Neural cell (in vitro differentiated cells): Measurements from ENCODE around the gene CCL28. TPM values are rescaled to one million over a fixed set of nuclear protein-coding genes. Genes with fewer than 3 reads are reported as not detected.

ENCODE experiments used
- H2AFZ ChIP-seq: fragments of 200-600, 300-800 bp; sonication (generic), shearing (Covaris generic); 2 replicates; pipeline ENCODE4 v1.6.0; 2014; ENCODE audit warnings: low read depth, mild to moderate bottlenecking, antibody characterized with exemption, low read length, moderate library complexity
- H3F3A ChIP-seq: fragments of 200-600 bp; shearing (Covaris generic); 2 replicates; pipeline ENCODE4 v1.6.1; 2016; ENCODE audit warnings: mild to moderate bottlenecking, moderate library complexity, mixed read lengths, antibody characterized with exemption, low read length; ENCODE audit not compliant: insufficient read depth, poor library complexity, severe bottlenecking
- H3K27ac ChIP-seq: fragments of 200-600, 300-800 bp; sonication (generic), shearing (Covaris generic); 2 replicates; pipeline ENCODE4 v1.5.1; 2014; ENCODE audit warnings: mild to moderate bottlenecking, low read length, moderate library complexity
- H3K27me3 ChIP-seq: fragments of 300-800, 200-600 bp; sonication (generic), shearing (Covaris generic); 2 replicates; pipeline ENCODE4 v1.6.0; 2014; ENCODE audit warnings: mild to moderate bottlenecking, low read depth, low read length, moderate library complexity; ENCODE audit not compliant: insufficient read depth
- H3K36me3 ChIP-seq: fragments of 300-800, 200-600 bp; sonication (generic), shearing (Covaris generic); 2 replicates; pipeline ENCODE4 v1.5.1; 2014; ENCODE audit warnings: mild to moderate bottlenecking, antibody characterized with exemption, low read length, moderate library complexity; ENCODE audit not compliant: insufficient read depth
- H3K4me2 ChIP-seq: fragments of 300-800, 200-600 bp; sonication (generic), shearing (Covaris generic); 2 replicates; pipeline ENCODE4 v1.6.0; 2014; ENCODE audit warnings: mild to moderate bottlenecking, low read length
- H3K4me3 ChIP-seq: fragments of 300-800, 200-600 bp; sonication (generic), shearing (Covaris generic); 2 replicates; pipeline ENCODE4 v1.5.1; 2014; ENCODE audit warnings: mild to moderate bottlenecking, low read length, moderate library complexity
- H3K79me2 ChIP-seq: fragments of 200-600 bp; shearing (Covaris generic); replicated peaks from 2 replicates; pipeline ENCODE4 v1.6.0; 2014; ENCODE audit warnings: mild to moderate bottlenecking, low read length, moderate library complexity; ENCODE audit not compliant: insufficient read depth
- H3K9ac ChIP-seq: fragments of 300-800, 200-600 bp; sonication (generic), shearing (Covaris generic); 2 replicates; pipeline ENCODE4 v1.6.1; 2016; ENCODE audit warnings: mild to moderate bottlenecking, low read length, mixed read lengths
- H3K9me2 ChIP-seq: fragments of 200-600 bp; shearing (Covaris generic); 2 replicates; pipeline ENCODE4 v1.6.1; 2016; ENCODE audit warnings: mild to moderate bottlenecking, low read length, mixed read lengths; ENCODE audit not compliant: insufficient read depth
- H3K9me3 ChIP-seq: fragments of 200-600, 300-800 bp; sonication (generic), shearing (Covaris generic); 2 replicates; pipeline ENCODE4 v1.6.1; 2016; ENCODE audit warnings: mild to moderate bottlenecking, mixed run types, low read length, moderate library complexity, mixed read lengths
- H4K20me1 ChIP-seq: fragments of 200-600 bp; shearing (Covaris generic); 2 replicates; pipeline ENCODE4 v1.6.1; 2016; ENCODE audit warnings: mild to moderate bottlenecking, mixed run types; ENCODE audit not compliant: insufficient read depth
- CTCF ChIP-seq: fragments of 450-650 bp; IDR thresholded peaks from 2 replicates; pipeline ENCODE4 v1.5.1; 2014; ENCODE audit warnings: antibody characterized with exemption, mild to moderate bottlenecking, moderate library complexity; ENCODE audit not compliant: poor library complexity, severe bottlenecking
- EP300 ChIP-seq: fragments of 450-650 bp; conservative IDR thresholded peaks from 2 replicates; pipeline ENCODE4 v1.6.1; 2014; ENCODE audit warnings: antibody characterized with exemption, mild to moderate bottlenecking, moderate library complexity; ENCODE audit not compliant: poor library complexity, severe bottlenecking
- EZH2 ChIP-seq: fragments of 200-600, 300-800 bp; shearing (Covaris generic), sonication (generic); IDR thresholded peaks from 2 replicates; pipeline ENCODE4 v1.6.1; 2014; ENCODE audit warnings: antibody characterized with exemption, low read length, borderline replicate concordance, mild to moderate bottlenecking; ENCODE audit not compliant: insufficient read depth, poor library complexity, severe bottlenecking
- MXI1 ChIP-seq: fragments of 450-650 bp; conservative IDR thresholded peaks from 2 replicates; pipeline ENCODE4 v1.6.1; 2014; ENCODE audit warnings: antibody characterized with exemption, mild to moderate bottlenecking; ENCODE audit not compliant: poor library complexity, severe bottlenecking
- POLR2AphosphoS5 ChIP-seq: IDR thresholded peaks from 2 replicates; pipeline ENCODE4 v1.6.1; 2012
- RAD21 ChIP-seq: fragments of 450-650 bp; conservative IDR thresholded peaks from 2 replicates; pipeline ENCODE4 v1.6.1; 2014; ENCODE audit warnings: antibody characterized with exemption, mild to moderate bottlenecking, moderate library complexity
- SMC3 ChIP-seq: fragments of 450-650 bp; conservative IDR thresholded peaks from 2 replicates; pipeline ENCODE4 v1.6.1; 2014; ENCODE audit warnings: antibody characterized with exemption, mild to moderate bottlenecking, moderate library complexity; ENCODE audit not compliant: poor library complexity
- TAF1 ChIP-seq: IDR thresholded peaks from 2 replicates; pipeline ENCODE4 v1.6.1; 2012; ENCODE audit warnings: low read depth
- polyA plus RNA-seq: library from polyadenylated mRNA; depleted of rRNA; stranded (reverse); fragments of >200 nt; gene quantifications from 2 replicates; pipeline ENCODE4 v1.2.3, GENCODE V29; 2014
- TF ChIP-seq, protein P1 (sequence below): IDR thresholded peaks from 2 replicates; pipeline ENCODE4 v1.6.1; 2012; ENCODE audit warnings: borderline replicate concordance

Gene CCL28
- polyA plus RNA-seq, 1 donor from 2014 or later, result not detected

DNA sequence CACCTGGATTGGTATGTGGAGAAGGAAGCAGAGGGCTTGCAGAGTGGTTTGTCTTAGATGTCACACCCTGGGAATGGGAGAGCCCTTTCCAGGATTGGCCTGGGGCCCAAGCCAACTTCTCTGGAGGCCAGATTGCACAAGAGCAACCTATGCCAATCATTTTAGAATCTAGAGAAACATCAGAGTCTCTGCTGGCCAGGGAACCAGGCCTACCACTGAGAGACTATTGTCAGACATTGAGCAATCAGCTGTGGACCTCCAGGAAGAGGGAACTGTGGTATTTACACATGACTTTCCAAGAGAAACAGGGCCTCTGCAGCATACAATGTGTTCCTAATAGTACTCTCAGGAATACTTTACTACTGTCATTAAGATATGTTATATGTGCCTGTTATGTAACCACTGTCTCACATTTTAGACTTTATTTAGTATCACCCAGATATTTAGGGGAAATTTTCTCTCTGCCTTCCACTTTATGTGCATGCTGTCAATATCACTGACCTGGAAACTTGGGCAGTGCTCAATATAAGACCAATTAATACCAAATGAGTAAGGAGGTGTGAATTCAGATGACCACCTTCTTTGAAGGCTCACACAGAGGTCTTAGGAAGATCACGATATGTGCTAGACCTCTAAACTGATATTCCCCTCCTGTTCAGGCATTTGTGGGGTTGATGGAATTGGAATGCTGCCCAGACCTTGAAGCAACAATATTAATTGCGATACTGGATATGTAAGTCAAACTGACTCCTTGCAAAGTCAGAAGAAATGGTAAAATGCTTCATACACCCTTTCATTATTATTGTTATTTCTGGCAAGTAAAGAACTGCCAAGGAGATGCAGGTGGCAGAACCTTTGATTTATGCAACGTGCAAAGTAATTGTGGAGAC, 20.5 kb upstream of the CCL28 start:
- Histone ChIP-seq H3K4me2 (no peak overlapping the region), H3K36me3 (no peaks in the 10 kb centered on the region), H3K27me3 (no peaks in the 10 kb centered on the region), H3F3A (no peaks in the 10 kb centered on the region), H3K27ac (no peak overlapping the region), H3K4me3 (no peak overlapping the region), H3K9ac (no peak overlapping the region), H3K9me3 (no peaks in the 10 kb centered on the region), H2AFZ (no peak overlapping the region), H3K9me2 (no peaks in the 10 kb centered on the region), H3K79me2 (no peaks in the 10 kb centered on the region), H4K20me1 (no peaks in the 10 kb centered on the region)
- TF ChIP-seq MXI1, result no peak
- TF ChIP-seq EZH2, result no peak
- no peak for TF ChIP-seq CTCF
- TF ChIP-seq TAF1, result no peak
- TF ChIP-seq, protein P1, sequence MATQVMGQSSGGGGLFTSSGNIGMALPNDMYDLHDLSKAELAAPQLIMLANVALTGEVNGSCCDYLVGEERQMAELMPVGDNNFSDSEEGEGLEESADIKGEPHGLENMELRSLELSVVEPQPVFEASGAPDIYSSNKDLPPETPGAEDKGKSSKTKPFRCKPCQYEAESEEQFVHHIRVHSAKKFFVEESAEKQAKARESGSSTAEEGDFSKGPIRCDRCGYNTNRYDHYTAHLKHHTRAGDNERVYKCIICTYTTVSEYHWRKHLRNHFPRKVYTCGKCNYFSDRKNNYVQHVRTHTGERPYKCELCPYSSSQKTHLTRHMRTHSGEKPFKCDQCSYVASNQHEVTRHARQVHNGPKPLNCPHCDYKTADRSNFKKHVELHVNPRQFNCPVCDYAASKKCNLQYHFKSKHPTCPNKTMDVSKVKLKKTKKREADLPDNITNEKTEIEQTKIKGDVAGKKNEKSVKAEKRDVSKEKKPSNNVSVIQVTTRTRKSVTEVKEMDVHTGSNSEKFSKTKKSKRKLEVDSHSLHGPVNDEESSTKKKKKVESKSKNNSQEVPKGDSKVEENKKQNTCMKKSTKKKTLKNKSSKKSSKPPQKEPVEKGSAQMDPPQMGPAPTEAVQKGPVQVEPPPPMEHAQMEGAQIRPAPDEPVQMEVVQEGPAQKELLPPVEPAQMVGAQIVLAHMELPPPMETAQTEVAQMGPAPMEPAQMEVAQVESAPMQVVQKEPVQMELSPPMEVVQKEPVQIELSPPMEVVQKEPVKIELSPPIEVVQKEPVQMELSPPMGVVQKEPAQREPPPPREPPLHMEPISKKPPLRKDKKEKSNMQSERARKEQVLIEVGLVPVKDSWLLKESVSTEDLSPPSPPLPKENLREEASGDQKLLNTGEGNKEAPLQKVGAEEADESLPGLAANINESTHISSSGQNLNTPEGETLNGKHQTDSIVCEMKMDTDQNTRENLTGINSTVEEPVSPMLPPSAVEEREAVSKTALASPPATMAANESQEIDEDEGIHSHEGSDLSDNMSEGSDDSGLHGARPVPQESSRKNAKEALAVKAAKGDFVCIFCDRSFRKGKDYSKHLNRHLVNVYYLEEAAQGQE, result no peak
- TF ChIP-seq RAD21, result no peak
- TF ChIP-seq SMC3, result no peak
- no peak for TF ChIP-seq POLR2AphosphoS5
- no peak for TF ChIP-seq EP300

GRCh38 chr5:43429706-43430105, 17.5 kb upstream of the CCL28 start:
- no peak overlapping the region for H2AFZ ChIP-seq
- H3K27me3 ChIP-seq, result no peaks in the 10 kb centered on the region
- no peaks in the 10 kb centered on the region for H3K79me2 ChIP-seq
- no peak overlapping the region for H3K9ac ChIP-seq
- H3F3A ChIP-seq, result no peaks in the 10 kb centered on the region
- H3K36me3 ChIP-seq, result no peaks in the 10 kb centered on the region
- H4K20me1 ChIP-seq, result no peaks in the 10 kb centered on the region
- no peak overlapping the region for H3K27ac ChIP-seq
- H3K4me3 ChIP-seq, result no peak overlapping the region
- no peak for TF ChIP-seq EP300
- TF ChIP-seq MXI1, result no peak
- TF ChIP-seq TAF1, result no peak
- TF ChIP-seq SMC3, result no peak
- TF ChIP-seq POLR2AphosphoS5, result no peak
- TF ChIP-seq RAD21, result no peak
- no peak for TF ChIP-seq CTCF
- TF ChIP-seq, protein P1, result no peak
- TF ChIP-seq EZH2, result no peak
- no peaks in the 10 kb centered on the region for H3K9me3 ChIP-seq
- H3K4me2 ChIP-seq, result no peak overlapping the region
- no peaks in the 10 kb centered on the region for H3K9me2 ChIP-seq
